GM10248 (cell line): ENCODE measurements around the gene TMEM164.

Experiments
- CTCF ChIA-PET: fragments of 300-600 bp; sonication (Branson Sonifier 250); formaldehyde crosslinking; extraction: SDS; loops from one replicate; lab custom pipeline; 2021; ENCODE audit warnings: antibody characterized with exemption; lab: Yijun Ruan, JAX
- POLR2A ChIA-PET: fragments of 350-650 bp; sonication (Branson Sonifier 250); formaldehyde crosslinking; extraction: SDS; loops from one replicate; lab custom pipeline; 2020; ENCODE audit warnings: antibody characterized with exemption; lab: Yijun Ruan, JAX
- DNase-seq: peaks from one replicate; pipeline ENCODE4 v3.0.0; 2012; ENCODE audit errors: extremely low spot score
- CTCF ChIP-seq: IDR thresholded peaks from 2 replicates; pipeline ENCODE4 v1.5.1; 2012; ENCODE audit warnings: mild to moderate bottlenecking, low read depth; ENCODE audit errors: extremely low read depth, missing control alignments, control extremely low read depth

Gene TMEM164

GRCh38 chrX:110034036-110034435, 31.1 kb downstream of the TMEM164 start:
- no peak for TF ChIP-seq CTCF
- CTCF ChIA-PET, result no interaction called here
- POLR2A ChIA-PET, result no interaction called here
- no peak for DNase-seq

- ChIA-PET POLR2A (interaction anchor here (0.6 kb wide), 1 partner anchor 33 kb away, joined by 4 read pairs; no protein-coding TSS in a partner anchor), CTCF (interaction anchor here (1.1 kb wide), 1 partner anchor 9 kb away, joined by 3 read pairs; no protein-coding TSS in a partner anchor)
- no peak for DNase-seq
- TF ChIP-seq CTCF, result no peak
Measured at GRCh38 chrX:110036162-110037033, 33.5 kb downstream of the TMEM164 start.

- no peak for TF ChIP-seq CTCF
- DNase-seq, result no peak
- CTCF ChIA-PET, result interaction anchor here (1.1 kb wide), 1 partner anchor 8 kb away, joined by 3 read pairs; no protein-coding TSS in a partner anchor
- POLR2A ChIA-PET, result interaction anchor here (0.6 kb wide), 1 partner anchor 34 kb away, joined by 4 read pairs; no protein-coding TSS in a partner anchor
Measured at GRCh38 chrX:110037178-110037577, 34.3 kb downstream of the TMEM164 start.

GRCh38 chrX:110038900-110039299, 36.0 kb downstream of the TMEM164 start:
- DNase-seq, result no peak
- no peak for TF ChIP-seq CTCF
- ChIA-PET POLR2A (no interaction called here), CTCF (interaction anchor here (1.2 to 1.3 kb wide), 2 partner anchors 12 to 374 kb away, joined by 3 to 4 read pairs; no protein-coding TSS in a partner anchor)

GRCh38 chrX:110041980-110042379, 39.1 kb downstream of the TMEM164 start:
- ChIA-PET POLR2A (no interaction called here), CTCF (interaction anchor here (1.2 kb wide), 1 partner anchor 33 kb away, joined by 4 read pairs; no protein-coding TSS in a partner anchor)
- DNase-seq, result no peak
- TF ChIP-seq CTCF, result no peak

GRCh38 chrX:110042496-110042895, 39.6 kb downstream of the TMEM164 start:
- CTCF ChIA-PET, result interaction anchor here (0.8 to 1.5 kb wide), 2 partner anchors 16 to 104 kb away, joined by 3 to 4 read pairs; no protein-coding TSS in a partner anchor
- DNase-seq, result no peak
- TF ChIP-seq CTCF, result no peak
- POLR2A ChIA-PET, result no interaction called here
